Chondrocyte (in vitro differentiated cells): ENCODE data around the gene FNDC11. TPM values are rescaled to one million over a fixed set of nuclear protein-coding genes. Genes with fewer than 3 reads are reported as not detected.
"Not testable (repeated sequence)": the region's sequence is repeated elsewhere in the genome, so short reads cannot be mapped to it uniquely, and the experiment has no call there.

ENCODE experiments used
- DNase-seq: peaks from one replicate; pipeline ENCODE4 v3.0.0; 2021; ENCODE audit warnings: mixed read lengths, low spot score
- H3K27ac Mint-ChIP-seq: one replicate; pipeline ENCODE4 v1.8.0; 2021; ENCODE audit warnings: mild to moderate bottlenecking, moderate library complexity, mixed read lengths; ENCODE audit not compliant: unreplicated experiment
- H3K27me3 Mint-ChIP-seq: 2 replicates; pipeline ENCODE4 v1.8.0; 2021; ENCODE audit warnings: low read depth, mixed read lengths
- H3K36me3 Mint-ChIP-seq: 2 replicates; pipeline ENCODE4 v1.8.0; 2021; ENCODE audit warnings: low read depth, mixed read lengths
- H3K4me1 Mint-ChIP-seq: 2 replicates; pipeline ENCODE4 v1.8.0; 2021; ENCODE audit warnings: low read depth, mild to moderate bottlenecking, mixed read lengths
- H3K4me3 Mint-ChIP-seq: one replicate; pipeline ENCODE4 v1.8.0; 2021; ENCODE audit warnings: mild to moderate bottlenecking, moderate library complexity, mixed read lengths; ENCODE audit not compliant: unreplicated experiment
- H3K9me3 Mint-ChIP-seq: 2 replicates; pipeline ENCODE4 v1.8.0; 2021; ENCODE audit warnings: low read depth, mixed read lengths
- total RNA-seq: library from RNA; stranded (reverse); gene quantifications from 3 replicates; pipeline ENCODE4 v1.2.1, GENCODE V29; 2021
- TF ChIP-seq, protein P1 (sequence below): fragments of 200-600 bp; sonication (generic); IDR thresholded peaks from 2 replicates; pipeline ENCODE4 v1.5.0; 2021; ENCODE audit warnings: antibody characterized with exemption, mild to moderate bottlenecking, moderate library complexity

Gene FNDC11
- total RNA-seq, 1 donor from 2014 or later: 0.25 TPM

DNA sequence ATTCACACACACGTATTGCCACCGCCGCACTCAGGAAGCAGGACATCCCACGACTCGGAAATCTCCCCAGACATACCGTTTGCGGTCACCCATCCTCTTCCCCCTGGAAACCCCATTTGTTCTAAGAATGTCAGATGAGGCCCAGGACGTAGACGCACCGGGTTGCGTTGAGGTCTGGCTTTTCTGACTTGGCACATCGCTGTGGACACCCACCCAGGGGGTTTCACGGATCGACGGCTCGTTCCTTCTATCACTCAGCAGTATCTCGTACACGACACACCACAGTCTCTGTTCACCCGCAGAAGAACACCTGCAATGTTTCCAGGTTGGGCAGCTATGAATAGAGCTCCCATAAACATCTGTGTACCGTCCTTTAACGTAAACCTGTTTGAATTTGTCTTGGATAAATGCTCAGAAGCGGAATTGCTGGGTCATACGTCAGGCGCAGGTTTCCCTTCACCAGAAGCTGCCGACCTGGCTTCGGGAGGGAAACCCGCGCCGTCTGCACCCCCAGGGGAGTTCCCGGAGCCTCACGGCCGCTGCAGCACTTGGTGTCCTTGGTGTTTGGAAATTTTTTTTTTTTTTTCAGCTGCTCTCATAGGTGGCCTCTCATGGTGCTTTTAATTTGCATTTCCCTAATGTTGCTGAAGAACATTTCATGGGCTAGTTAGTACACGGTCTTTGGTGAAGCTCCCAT is 45.7 kb upstream of the FNDC11 start:
- H3K4me3 Mint-ChIP-seq: no peak overlapping the region
- no peaks in the 10 kb centered on the region for H3K4me1 Mint-ChIP-seq
- no peak overlapping the region for H3K27ac Mint-ChIP-seq
- peaks cover 28% of the 10 kb centered on the region for H3K9me3 Mint-ChIP-seq
- peaks cover 10% of the 10 kb centered on the region for H3K36me3 Mint-ChIP-seq
- DNase-seq: no peak
- TF ChIP-seq, protein P1, sequence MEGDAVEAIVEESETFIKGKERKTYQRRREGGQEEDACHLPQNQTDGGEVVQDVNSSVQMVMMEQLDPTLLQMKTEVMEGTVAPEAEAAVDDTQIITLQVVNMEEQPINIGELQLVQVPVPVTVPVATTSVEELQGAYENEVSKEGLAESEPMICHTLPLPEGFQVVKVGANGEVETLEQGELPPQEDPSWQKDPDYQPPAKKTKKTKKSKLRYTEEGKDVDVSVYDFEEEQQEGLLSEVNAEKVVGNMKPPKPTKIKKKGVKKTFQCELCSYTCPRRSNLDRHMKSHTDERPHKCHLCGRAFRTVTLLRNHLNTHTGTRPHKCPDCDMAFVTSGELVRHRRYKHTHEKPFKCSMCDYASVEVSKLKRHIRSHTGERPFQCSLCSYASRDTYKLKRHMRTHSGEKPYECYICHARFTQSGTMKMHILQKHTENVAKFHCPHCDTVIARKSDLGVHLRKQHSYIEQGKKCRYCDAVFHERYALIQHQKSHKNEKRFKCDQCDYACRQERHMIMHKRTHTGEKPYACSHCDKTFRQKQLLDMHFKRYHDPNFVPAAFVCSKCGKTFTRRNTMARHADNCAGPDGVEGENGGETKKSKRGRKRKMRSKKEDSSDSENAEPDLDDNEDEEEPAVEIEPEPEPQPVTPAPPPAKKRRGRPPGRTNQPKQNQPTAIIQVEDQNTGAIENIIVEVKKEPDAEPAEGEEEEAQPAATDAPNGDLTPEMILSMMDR: no peak
- peaks cover 10% of the 10 kb centered on the region for H3K27me3 Mint-ChIP-seq

DNA sequence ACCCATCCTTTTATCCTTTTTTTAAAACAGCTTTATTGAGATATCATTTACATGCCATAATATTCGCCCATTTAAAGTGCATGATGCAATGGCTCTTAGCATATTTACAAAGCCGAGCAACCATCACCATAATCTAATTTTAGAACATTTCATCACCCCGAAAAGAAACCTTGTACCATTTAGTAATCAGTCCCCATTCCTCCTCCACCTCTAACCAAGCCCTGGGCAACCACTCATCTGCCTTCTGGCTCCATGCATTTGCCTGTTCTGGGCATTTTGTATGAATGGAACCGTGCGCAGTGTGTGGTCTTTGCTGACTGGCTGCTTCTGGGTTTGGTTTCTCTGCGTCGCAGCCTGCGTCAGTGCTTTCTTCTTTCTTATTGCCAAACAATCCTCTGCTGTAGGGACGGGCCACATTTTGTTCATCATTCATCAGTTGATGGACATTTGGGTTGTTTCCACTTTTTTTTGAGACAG is 44.8 kb upstream of the FNDC11 start:
- no peak overlapping the region for H3K4me3 Mint-ChIP-seq
- H3K27me3 Mint-ChIP-seq: peaks cover 11% of the 10 kb centered on the region
- DNase-seq: no peak
- H3K9me3 Mint-ChIP-seq: peaks cover 33% of the 10 kb centered on the region
- H3K36me3 Mint-ChIP-seq: peaks cover 10% of the 10 kb centered on the region
- no peak overlapping the region for H3K27ac Mint-ChIP-seq
- TF ChIP-seq, protein P1: no peak
- no peaks in the 10 kb centered on the region for H3K4me1 Mint-ChIP-seq

DNA sequence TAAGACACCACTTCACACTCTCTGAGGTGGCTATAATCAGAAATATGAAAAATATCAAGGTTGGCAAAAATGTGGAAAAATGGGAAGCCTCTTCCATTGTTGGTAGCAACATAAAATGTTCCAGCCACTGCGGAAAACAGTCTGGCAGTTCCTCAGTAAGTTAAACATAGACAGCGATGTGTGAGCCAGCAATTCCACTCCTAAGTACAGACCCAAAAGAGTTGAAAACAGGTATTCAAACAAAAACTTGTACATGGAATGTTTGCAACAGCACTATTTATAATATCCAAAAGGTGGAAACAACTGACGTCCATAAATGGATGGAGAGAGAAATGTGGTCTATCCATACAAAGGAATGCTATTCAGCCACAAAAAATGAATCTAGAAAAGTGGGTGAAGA is 40.8 kb upstream of the FNDC11 start:
- Mint-ChIP-seq H3K9me3 (peaks cover 13% of the 10 kb centered on the region), H3K4me3 (no peak overlapping the region), H3K4me1 (no peaks in the 10 kb centered on the region), H3K27ac (no peak overlapping the region), H3K36me3 (peaks cover under 1% of the 10 kb centered on the region), H3K27me3 (peaks cover 3% of the 10 kb centered on the region)
- DNase-seq: no peak
- TF ChIP-seq, protein P1: no peak

DNA sequence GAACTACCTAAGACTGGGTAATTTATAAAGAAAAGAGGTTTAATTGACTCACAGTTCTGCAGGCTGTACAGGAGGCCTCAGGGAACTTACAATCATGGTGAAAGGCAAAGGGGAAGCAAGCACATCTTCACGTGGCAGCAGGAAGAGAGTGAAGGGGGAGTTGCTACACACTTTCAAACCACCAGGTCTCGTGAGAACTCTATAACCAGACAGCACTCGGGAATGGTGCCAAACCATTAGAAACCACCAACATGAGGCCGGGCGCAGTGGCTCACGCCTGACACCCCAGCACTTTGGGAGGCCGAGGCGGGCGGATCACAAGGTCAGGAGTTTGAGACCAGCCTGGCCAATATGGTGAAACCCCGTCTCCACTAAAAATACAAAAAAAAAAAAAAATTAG is 39.4 kb upstream of the FNDC11 start:
- H3K27me3 Mint-ChIP-seq, H3K36me3 Mint-ChIP-seq, H3K4me1 Mint-ChIP-seq, DNase-seq, H3K9me3 Mint-ChIP-seq, H3K27ac Mint-ChIP-seq, H3K4me3 Mint-ChIP-seq: not testable (repeated sequence)

DNA sequence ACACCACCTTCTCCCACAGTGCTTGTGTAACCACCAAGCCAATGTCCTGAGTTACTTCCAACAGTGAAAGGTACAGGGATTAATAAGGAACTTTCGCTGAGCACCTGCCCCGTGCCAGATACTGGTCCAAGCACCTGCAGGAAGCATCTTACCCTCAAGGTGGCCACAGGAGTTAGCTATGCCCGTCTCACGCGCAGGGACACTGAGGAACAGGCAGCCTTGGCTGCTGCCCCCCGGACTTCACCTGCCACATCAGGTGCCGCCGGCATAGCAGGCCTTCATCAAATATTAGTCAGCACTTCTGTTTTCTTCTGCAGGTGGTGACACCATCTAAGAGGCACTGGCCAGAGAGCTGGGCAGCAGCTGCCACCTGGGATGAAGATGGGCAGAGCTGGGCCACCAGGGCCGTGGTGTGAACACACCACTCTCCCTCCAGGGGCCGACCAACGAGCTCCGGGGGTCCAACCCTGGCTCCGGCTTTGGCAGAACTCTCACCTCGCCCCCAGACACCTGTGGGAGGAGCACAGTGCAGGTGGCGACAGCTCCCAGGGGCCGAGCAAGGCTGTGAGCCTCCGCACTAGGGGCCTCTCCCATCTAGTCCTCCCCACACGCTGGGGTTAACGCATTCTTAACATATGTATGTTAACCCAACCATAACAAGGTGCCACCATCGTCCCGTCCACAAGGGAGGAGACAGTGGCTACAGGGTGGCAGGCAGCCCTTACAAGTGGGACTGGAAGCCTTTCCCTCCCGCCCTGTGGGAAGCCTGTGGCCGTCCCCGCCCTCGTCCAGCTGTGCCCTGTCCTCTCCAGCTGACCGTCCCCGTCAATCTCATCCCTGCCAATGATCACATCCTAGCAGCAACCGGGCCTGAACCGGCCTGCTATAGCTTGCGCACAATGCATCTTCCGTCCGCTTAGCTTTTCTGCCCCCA is 36.3 kb upstream of the FNDC11 start:
- peaks cover 20% of the 10 kb centered on the region for H3K4me1 Mint-ChIP-seq
- H3K9me3 Mint-ChIP-seq: peaks cover 8% of the 10 kb centered on the region
- TF ChIP-seq, protein P1: no peak
- no peak for DNase-seq
- H3K27me3 Mint-ChIP-seq: peaks cover 1% of the 10 kb centered on the region
- no peak overlapping the region for H3K27ac Mint-ChIP-seq
- H3K4me3 Mint-ChIP-seq: no peak overlapping the region
- peaks cover 3% of the 10 kb centered on the region for H3K36me3 Mint-ChIP-seq
